AG10803 (cell line): Measurements from ENCODE around the gene RELT.

Experiments
- DNase-seq: peaks from one replicate; pipeline ENCODE4 v3.0.0; 2010; ENCODE audit warnings: low read depth
- H3K4me3 ChIP-seq: 2 replicates; pipeline ENCODE4 v1.5.1; 2011; ENCODE audit warnings: mild to moderate bottlenecking, low read length, control low read depth
- CTCF ChIP-seq: conservative IDR thresholded peaks from 2 replicates; pipeline ENCODE4 v1.5.1; 2011; ENCODE audit warnings: mild to moderate bottlenecking, low read length, control low read depth, inconsistent platforms

The RELT gene

DNA sequence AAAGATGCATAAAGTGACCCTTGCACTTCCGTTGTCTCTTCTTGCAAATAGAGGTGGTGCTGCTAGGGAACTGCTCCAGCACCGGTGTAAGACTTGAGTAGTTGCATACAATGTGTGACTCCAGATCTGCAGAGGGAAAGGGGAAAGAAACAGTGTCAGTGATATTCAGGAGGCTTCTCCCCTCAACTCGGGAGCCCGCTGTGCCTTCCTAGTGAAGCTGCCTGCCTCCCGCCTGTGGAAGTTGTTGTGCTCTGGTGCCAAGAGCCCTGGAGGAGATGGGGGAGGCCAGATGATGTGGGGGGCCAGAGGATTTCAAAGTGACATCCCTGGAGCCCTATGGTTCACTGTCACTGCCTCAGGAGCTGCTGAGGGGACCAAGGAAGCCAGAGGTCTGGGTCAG lies 30.4 kb downstream of the RELT start:
- no peak for DNase-seq
- TF ChIP-seq CTCF: no peak
- no peak overlapping the region for H3K4me3 ChIP-seq

- no peak for DNase-seq
- H3K4me3 ChIP-seq: no peak overlapping the region
- TF ChIP-seq CTCF: no peak
Measured at GRCh38 chr11:73409431-73409830, 33.2 kb downstream of the RELT start.

DNA sequence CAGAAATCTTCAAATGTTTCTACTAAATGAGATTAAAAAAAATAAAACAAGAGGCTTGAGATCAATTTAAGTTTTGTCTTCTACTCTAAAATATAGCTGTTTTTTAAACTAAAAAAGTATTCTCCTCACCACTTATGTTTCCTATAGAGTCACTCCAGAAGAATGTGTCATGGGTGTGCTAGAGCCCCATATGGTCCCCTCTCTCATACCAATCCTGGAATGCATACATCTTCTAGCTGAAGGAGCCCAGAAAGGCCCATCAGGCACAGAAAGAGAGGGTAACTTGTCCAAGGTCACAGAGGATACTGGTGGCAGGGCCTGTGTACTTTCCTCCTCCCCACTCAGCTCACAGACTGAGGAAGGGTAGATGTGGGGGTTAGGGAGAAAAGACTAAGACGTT lies 34.4 kb downstream of the RELT start:
- no peak for DNase-seq
- H3K4me3 ChIP-seq: no peak overlapping the region
- no peak for TF ChIP-seq CTCF

- TF ChIP-seq CTCF: no peak
- no peak for DNase-seq
- no peak overlapping the region for H3K4me3 ChIP-seq
Measured at GRCh38 chr11:73411031-73411430, 34.8 kb downstream of the RELT start.

- no peak for TF ChIP-seq CTCF
- no peak for DNase-seq
Measured at GRCh38 chr11:73412308-73412707, 36.1 kb downstream of the RELT start.

DNA sequence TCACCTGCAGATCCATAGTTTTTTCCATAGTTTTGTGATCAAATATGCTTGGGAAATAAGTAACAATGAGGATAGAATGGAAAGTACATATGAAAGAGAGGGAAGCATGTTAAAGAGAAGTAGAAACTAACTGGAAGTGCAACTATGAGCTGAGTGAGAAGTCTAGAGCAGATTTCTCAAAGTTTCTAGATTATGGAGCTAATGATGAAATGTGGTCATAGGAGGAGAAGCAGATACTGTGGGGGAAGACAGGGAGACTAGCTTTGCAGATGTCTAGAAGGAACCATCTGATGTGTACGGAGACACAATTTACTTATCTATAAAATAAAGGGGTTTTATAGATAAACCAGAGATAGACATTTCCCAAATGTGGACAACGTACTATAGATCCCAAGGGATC lies 37.1 kb downstream of the RELT start:
- H3K4me3 ChIP-seq: no peak overlapping the region
- TF ChIP-seq CTCF: no peak
- DNase-seq: no peak

More at GRCh38 chr11:73412308-73412707, 36.1 kb downstream of the RELT start:
- H3K4me3 ChIP-seq: no peak overlapping the region

DNA sequence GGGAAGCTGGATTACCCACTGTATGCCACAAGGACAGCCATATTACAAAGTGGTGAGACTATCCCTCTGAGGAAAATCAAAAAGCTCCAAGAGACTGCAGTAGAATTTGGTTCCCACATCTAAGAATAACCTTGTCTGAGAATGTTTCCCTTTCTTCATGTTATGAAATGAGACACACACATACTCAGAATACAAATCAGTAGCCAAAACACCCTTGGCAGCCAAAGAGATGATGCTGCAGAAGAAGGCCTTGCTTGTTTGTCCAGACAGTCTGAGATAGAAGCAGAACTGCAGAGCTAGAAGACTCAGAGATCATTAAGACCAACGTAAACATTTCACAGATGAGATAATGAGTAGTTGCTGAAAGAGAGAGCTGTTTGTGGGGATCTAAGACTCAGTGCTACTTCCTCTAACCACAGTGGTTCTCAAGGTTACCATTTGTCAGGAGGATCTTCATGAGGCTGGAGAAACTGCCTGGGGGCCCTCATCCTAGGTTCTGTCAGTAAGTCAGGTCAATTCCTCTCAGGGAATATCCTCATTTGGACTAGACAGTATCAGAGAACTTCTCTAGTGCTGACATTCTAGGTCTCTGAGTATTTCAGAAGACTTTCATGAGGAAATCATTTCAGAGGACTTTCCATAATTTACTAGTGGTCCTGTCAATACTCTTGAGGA lies 38.9 kb downstream of the RELT start:
- no peak for TF ChIP-seq CTCF
- DNase-seq: peak; percentile 96
- H3K4me3 ChIP-seq: no peak overlapping the region
